Smooth muscle cell (in vitro differentiated cells): ENCODE results near the gene PLSCR5. TPM values are rescaled to one million over a fixed set of nuclear protein-coding genes. Genes with fewer than 3 reads are reported as not detected.

Experiments
- DNase-seq: peaks from one replicate; lab custom pipeline; 2025; ENCODE audit not compliant: unreplicated experiment; lab: John Stamatoyannopoulos, UW
- H2AFZ ChIP-seq: fragments of 200-600 bp; sonication (generic); 2 replicates; pipeline ENCODE4 v1.6.0; 2016; ENCODE audit warnings: antibody characterized with exemption, low read depth, mild to moderate bottlenecking
- H3F3A ChIP-seq: fragments of 200-600 bp; sonication (generic); 2 replicates; pipeline ENCODE4 v1.6.0; 2017; ENCODE audit warnings: antibody characterized with exemption, low read depth
- H3K27ac ChIP-seq: fragments of 200-600 bp; sonication (generic); 2 replicates; pipeline ENCODE4 v1.5.1; 2016; ENCODE audit warnings: low read depth, mild to moderate bottlenecking
- H3K27me3 ChIP-seq: fragments of 200-600 bp; sonication (generic); 2 replicates; pipeline ENCODE4 v1.6.1; 2016; ENCODE audit warnings: low read depth, mild to moderate bottlenecking
- H3K36me3 ChIP-seq: fragments of 200-600 bp; sonication (generic); 2 replicates; pipeline ENCODE4 v1.5.1; 2016; ENCODE audit warnings: low read depth
- H3K4me1 ChIP-seq: fragments of 200-600 bp; sonication (generic); 2 replicates; pipeline ENCODE4 v1.5.1; 2016; ENCODE audit warnings: low read depth
- H3K4me2 ChIP-seq: fragments of 200-600 bp; sonication (generic); 2 replicates; pipeline ENCODE4 v1.6.0; 2016; ENCODE audit warnings: mild to moderate bottlenecking
- H3K4me3 ChIP-seq: fragments of 200-600 bp; sonication (generic); 2 replicates; pipeline ENCODE4 v1.5.1; 2016; ENCODE audit warnings: mild to moderate bottlenecking
- H3K79me2 ChIP-seq: fragments of 200-600 bp; sonication (generic); 2 replicates; pipeline ENCODE4 v1.6.0; 2016; ENCODE audit warnings: low read depth, mild to moderate bottlenecking
- H3K9ac ChIP-seq: fragments of 200-600 bp; sonication (generic); 2 replicates; pipeline ENCODE4 v1.6.0; 2016; ENCODE audit warnings: low read depth
- H3K9me3 ChIP-seq: fragments of 200-600 bp; sonication (generic); replicated peaks from 2 replicates; pipeline ENCODE4 v1.5.1; 2016; ENCODE audit warnings: low read depth
- H4K20me1 ChIP-seq: fragments of 200-600 bp; sonication (generic); 2 replicates; pipeline ENCODE4 v1.6.0; 2016; ENCODE audit warnings: low read depth
- WGBS: methylation state at CpG from one replicate; pipeline ENCODE4 v1.1.7; 2016; ENCODE audit warnings: low lambda C conversion rate; 5-methylcytosine and 5-hydroxymethylcytosine counted together
- polyA plus RNA-seq: library from polyadenylated mRNA; unstranded; fragments of >200 nt; fragmentation: Nextera tagmentation; extraction: Ambion mirVana; gene quantifications from 2 replicates; pipeline ENCODE4 v1.2.1, GENCODE V29; 2016
- total RNA-seq: library from RNA; depleted of rRNA; stranded (reverse); fragments of >200 nt; gene quantifications from 2 replicates; pipeline ENCODE4 v1.2.3, GENCODE V29; 2014
- TF ChIP-seq, protein P1 (sequence below): fragments of 200-600 bp; sonication (generic); IDR thresholded peaks from 2 replicates; pipeline ENCODE4 v1.5.1; 2017; ENCODE audit warnings: borderline replicate concordance, mild to moderate bottlenecking, antibody characterized with exemption; ENCODE audit not compliant: insufficient read depth, poor library complexity, severe bottlenecking

The PLSCR5 gene
- total and polyA plus RNA-seq, 2 experiments from 2014 or later = 0.49 TPM; not detected in 1

DNA sequence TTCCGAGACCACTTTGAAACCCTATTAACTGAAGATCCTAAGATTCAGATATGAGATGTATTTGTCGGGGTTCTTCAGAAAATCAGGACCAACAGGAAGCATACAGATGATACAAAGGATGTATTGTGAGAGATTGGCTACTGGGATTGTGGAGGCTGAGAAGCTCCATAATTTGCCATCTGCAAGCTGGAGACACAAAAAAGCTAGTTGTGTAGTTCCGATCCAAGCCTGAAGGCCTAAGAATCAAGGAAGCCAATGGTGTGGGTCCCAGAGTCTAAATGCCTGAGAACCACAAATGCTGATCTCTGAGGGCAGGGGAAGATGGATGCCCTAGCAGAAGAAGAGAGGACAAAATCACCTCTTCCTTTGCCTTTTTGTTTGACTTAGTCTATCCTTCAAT is 49.8 kb downstream of the PLSCR5 start:
- H3F3A ChIP-seq = no peaks in the 10 kb centered on the region
- TF ChIP-seq, protein P1, sequence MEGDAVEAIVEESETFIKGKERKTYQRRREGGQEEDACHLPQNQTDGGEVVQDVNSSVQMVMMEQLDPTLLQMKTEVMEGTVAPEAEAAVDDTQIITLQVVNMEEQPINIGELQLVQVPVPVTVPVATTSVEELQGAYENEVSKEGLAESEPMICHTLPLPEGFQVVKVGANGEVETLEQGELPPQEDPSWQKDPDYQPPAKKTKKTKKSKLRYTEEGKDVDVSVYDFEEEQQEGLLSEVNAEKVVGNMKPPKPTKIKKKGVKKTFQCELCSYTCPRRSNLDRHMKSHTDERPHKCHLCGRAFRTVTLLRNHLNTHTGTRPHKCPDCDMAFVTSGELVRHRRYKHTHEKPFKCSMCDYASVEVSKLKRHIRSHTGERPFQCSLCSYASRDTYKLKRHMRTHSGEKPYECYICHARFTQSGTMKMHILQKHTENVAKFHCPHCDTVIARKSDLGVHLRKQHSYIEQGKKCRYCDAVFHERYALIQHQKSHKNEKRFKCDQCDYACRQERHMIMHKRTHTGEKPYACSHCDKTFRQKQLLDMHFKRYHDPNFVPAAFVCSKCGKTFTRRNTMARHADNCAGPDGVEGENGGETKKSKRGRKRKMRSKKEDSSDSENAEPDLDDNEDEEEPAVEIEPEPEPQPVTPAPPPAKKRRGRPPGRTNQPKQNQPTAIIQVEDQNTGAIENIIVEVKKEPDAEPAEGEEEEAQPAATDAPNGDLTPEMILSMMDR = no peak
- no peaks in the 10 kb centered on the region for H4K20me1 ChIP-seq
- no peaks in the 10 kb centered on the region for H3K4me1 ChIP-seq
- no peak for DNase-seq
- no peaks in the 10 kb centered on the region for H3K36me3 ChIP-seq
- no peak overlapping the region for H3K4me2 ChIP-seq
- WGBS = 98% methylated on average over 3 of the region's 3 CpGs
- H3K4me3 ChIP-seq = no peak overlapping the region
- H3K9ac ChIP-seq = no peak overlapping the region
- H3K27ac ChIP-seq = no peak overlapping the region
- H3K9me3 ChIP-seq = no peaks in the 10 kb centered on the region
- H3K27me3 ChIP-seq = no peaks in the 10 kb centered on the region
- no peak overlapping the region for H2AFZ ChIP-seq
- no peaks in the 10 kb centered on the region for H3K79me2 ChIP-seq

DNA sequence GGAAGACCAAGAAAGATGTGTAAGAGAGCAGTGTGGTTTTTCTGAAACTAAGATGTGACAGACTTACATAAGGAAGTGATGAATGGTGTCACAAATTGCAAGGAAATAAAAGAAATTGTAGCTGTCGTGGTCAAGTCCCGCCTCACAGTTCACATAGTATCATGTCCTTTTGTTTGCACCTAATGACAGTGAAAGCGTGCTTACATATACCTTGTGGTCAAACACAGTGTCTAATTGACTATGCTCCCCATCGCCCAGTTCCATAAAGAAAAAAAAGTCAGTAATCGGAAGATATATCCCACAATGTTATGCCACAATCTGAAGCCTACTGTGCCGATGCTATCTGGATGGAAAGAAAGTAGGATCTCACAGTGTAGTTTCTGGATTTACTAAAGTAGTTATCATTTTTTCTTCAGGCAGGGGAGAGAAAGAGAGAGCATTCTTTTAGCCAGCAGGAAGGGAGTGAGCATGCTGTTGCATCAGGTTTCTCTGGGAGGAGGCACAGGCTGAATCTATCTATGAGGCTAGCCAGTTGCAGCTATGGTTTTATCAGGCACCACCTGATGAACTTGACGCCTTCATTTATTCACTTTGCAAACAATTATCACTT is 50.9 kb downstream of the PLSCR5 start:
- Histone ChIP-seq H3K9me3 (no peaks in the 10 kb centered on the region), H3F3A (no peaks in the 10 kb centered on the region), H3K27me3 (no peaks in the 10 kb centered on the region), H3K4me1 (no peaks in the 10 kb centered on the region), H3K9ac (no peak overlapping the region), H3K36me3 (no peaks in the 10 kb centered on the region), H3K4me2 (no peak overlapping the region), H3K79me2 (no peaks in the 10 kb centered on the region), H3K4me3 (no peak overlapping the region), H4K20me1 (no peaks in the 10 kb centered on the region), H2AFZ (no peak overlapping the region), H3K27ac (no peak overlapping the region)
- TF ChIP-seq, protein P1 = no peak
- 90% methylated on average over 7 of the region's 7 CpGs for WGBS
- DNase-seq = no peak

DNA sequence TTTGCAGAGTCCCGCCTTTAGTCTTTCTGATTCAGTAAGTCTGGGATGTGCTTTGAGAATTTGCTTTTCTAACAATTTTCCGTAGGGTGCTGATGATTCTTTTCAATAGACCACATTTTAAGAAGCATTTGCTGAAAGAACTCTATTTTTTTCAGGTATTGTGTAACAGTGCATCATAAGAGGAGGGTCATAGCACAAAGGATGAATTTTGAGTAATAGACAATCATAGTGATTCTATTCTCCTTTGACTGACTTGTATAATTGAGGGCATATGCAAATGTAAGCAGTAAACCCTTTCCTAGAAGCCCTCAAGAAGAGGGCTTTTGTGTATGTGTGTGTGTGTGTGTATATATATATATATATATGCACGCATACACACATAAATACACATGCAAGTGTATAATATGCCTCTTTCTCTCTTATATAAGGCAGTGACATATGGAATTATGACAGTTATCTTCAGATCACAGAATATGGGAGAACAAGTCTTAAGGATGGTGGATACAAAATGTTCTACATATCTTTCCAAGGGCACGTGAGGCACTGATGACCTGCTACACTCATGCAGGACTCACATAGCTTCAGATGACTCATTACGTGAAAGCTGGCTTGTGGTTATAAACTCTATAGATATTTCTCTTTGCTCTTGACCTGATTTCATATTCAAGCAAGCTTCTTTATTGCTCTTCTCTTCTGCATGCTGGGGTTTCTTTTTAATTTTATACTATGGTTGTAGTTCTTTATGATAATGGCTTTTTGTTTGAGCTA is 54.2 kb downstream of the PLSCR5 start:
- H3K4me3 ChIP-seq = no peak overlapping the region
- no peaks in the 10 kb centered on the region for H3F3A ChIP-seq
- no peaks in the 10 kb centered on the region for H3K79me2 ChIP-seq
- H3K4me1 ChIP-seq = no peaks in the 10 kb centered on the region
- no peaks in the 10 kb centered on the region for H4K20me1 ChIP-seq
- H3K4me2 ChIP-seq = peak overlapping the region; percentile 58
- no peak for DNase-seq
- no peak overlapping the region for H3K27ac ChIP-seq
- TF ChIP-seq, protein P1 = no peak
- H2AFZ ChIP-seq = no peak overlapping the region
- H3K27me3 ChIP-seq = no peaks in the 10 kb centered on the region
- no peak overlapping the region for H3K9ac ChIP-seq
- H3K9me3 ChIP-seq = no peaks in the 10 kb centered on the region
- no peaks in the 10 kb centered on the region for H3K36me3 ChIP-seq
- 60% methylated on average over 5 of the region's 5 CpGs for whole genome bisulfite sequencing

DNA sequence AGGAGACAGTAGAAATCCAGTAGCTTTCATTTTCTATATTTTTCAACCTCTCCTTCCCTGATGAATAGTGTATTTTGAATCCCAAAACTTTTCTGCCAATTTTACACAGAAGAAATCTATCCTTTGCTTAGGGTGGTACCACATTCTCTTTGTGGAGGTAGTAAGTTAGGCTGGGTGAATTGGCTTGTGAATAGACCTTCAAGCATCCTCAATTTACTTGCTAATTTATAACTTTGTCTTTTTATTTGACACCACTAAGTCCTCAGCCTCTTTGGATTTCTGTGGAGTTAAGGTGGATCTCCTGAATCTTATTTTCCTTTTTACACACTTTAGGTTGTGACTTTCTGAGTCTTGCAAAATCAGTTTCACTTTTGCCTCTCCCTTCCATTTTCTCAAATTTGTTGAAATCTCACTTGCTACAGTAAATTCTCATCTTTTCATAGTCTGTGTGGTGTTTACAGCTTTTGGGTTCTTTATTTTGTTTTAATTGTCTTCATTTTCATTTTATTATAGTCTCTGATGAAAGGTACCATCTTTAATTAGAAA is 55.0 kb downstream of the PLSCR5 start:
- TF ChIP-seq, protein P1 = no peak
- H4K20me1 ChIP-seq = no peaks in the 10 kb centered on the region
- no peaks in the 10 kb centered on the region for H3K27me3 ChIP-seq
- no peaks in the 10 kb centered on the region for H3K4me1 ChIP-seq
- H3K9me3 ChIP-seq = no peaks in the 10 kb centered on the region
- no peak for DNase-seq
- H3K4me3 ChIP-seq = no peak overlapping the region
- no peak overlapping the region for H3K4me2 ChIP-seq
- H3F3A ChIP-seq = no peaks in the 10 kb centered on the region
- no peak overlapping the region for H3K27ac ChIP-seq
- no peak overlapping the region for H3K9ac ChIP-seq
- no peaks in the 10 kb centered on the region for H3K79me2 ChIP-seq
- no peaks in the 10 kb centered on the region for H3K36me3 ChIP-seq
- no peak overlapping the region for H2AFZ ChIP-seq
